GM11168 (cell line): ENCODE data around the gene LNX1.

Experiments
- in situ Hi-C: fragments of 300-500 bp; cut with MboI; formaldehyde crosslinking; loops from one replicate; pipeline ENCODE4 v1.12.0; 2022; ENCODE audit warnings: low sequenced_read_pairs; ENCODE audit not compliant: unreplicated experiment

LNX1 gene

GRCh38 chr4:53591372-53591892, at the start of gene LNX1:
Gene LNX1 (minus strand): TSS chr4:53591486. CDS start chr4:53574002, 17,484 bp downstream.
- in situ Hi-C loops = no loop called here

DNA sequence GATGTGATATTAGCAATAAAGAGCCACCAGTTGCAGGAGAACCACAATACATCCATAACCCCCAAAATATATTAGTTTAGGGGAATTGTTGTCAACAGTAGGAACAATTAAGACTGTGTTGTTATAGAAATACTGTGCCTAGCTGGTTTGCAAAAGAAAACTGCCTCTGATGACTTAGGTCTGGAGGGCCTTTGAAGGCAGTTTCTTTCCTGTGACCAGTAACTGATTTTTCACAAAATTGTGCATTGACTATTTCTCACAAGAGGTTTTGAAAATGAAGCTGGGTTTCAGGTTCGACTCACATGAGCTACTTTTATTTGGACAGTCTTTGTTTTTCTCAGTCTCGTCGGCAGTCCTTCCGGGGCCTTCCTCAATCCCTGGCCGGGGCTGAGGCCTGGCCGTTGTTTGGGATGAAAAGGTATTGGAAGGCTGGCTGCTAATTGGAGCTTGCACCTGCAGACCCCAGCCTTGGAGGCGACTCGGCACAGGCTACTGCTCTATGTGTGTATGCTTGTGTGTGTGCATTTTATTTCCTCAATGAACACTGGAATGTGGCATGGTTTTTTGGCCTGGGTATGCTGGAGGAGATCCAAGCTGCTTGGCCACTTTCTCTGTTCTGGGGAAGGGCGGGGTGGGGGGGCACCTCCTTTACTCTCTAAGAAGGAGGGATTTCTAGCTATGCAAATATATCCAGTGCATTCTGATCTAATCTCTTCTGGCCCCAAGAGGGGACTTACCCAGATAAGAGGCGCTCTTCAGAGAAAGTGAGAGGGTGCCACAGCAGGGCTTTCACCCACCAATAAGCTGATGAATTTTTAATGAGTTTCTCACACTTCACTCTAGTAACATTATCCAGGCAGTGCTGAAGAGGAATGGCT, 49.5 kb upstream of the LNX1 start:
- in situ Hi-C loops = no loop called here

- in situ Hi-C loops = no loop called here
Observed at GRCh38 chr4:53638919-53639318, 47.6 kb upstream of the LNX1 start.

- in situ Hi-C loops = no loop called here
Observed at GRCh38 chr4:53637348-53637747, 46.1 kb upstream of the LNX1 start.

GRCh38 chr4:53635697-53636483, 44.6 kb upstream of the LNX1 start:
- in situ Hi-C loops = no loop called here

- in situ Hi-C loops = no loop called here
Observed at GRCh38 chr4:53633608-53634007, 42.3 kb upstream of the LNX1 start.

DNA sequence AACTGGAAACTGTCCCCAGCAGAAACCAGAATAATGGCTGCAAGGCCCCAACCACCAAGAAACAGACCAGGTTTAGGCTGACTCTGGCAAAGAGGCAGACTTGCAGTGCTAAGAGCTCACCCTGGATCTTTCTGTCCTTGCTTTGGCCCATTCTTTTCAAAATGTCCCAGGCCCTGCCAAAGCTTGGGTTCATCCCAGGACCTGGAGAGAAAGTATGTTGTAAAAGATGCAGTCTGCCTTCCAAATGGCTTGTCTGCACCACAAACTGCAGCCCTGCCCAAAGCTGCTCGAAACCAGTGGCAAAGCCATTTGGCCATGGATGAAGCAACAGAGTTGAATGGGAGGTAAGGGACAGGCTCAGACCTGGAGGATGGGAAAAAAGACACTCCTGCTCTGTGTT, 38.0 kb upstream of the LNX1 start:
- in situ Hi-C loops = no loop called here

DNA sequence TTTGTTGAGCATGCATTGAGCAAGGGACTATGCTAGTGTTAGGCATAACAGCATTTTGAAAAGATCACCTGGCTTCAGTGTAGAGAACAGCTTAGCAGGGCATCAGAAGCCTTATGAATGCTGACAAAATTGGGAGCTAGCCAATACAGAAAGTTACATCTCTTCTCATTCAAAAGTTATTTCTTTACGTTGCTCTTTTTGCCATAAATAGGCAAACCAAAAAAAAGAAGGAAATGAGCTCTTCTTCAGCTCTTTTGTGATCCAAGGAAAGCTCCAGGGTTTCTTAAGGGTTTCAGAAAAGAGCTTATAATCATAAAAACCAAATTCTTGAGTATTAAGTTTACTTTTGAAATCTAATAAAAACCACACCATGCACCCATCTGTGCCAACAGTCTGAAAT, 35.2 kb upstream of the LNX1 start:
- in situ Hi-C loops = no loop called here

DNA sequence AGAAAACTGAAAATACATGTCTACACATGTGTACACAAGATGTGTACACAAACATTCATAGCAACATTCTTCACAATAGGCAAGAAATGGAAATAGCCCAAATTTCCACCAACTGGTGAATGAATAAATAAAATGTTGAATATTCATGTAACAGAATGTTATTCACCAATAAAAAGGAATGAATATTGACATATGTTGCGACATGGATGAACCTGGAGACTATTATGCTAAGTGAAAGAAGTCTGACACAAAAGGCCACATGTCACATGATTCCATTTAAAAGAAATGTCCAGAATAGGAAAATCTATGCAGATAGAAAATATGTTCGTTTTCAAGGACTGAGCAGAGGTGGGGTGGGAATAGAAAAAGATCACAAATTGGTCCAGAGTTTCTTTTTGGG, 34.6 kb upstream of the LNX1 start:
- in situ Hi-C loops = no loop called here

DNA sequence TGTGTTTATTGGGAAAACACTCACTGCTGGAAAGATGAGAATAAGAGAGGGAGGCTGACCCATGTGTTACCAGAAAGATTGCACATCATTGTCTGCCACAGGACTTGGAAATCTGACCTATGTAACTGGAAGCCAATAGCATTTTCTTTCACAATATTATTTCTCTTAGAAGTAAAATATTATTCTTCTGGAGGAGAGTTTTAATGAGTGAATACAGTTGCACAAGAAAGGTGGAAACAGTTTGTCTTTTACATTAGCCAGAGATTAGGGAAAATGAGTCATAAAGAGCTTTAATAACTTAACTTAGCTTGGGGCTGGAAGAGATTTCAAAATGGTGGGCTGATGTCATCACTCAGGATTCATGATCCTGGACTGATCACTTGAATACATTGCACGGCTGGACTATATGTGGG, 31.5 kb upstream of the LNX1 start:
- in situ Hi-C loops = no loop called here

GRCh38 chr4:53620956-53621355, 29.7 kb upstream of the LNX1 start:
- in situ Hi-C loops = no loop called here

DNA sequence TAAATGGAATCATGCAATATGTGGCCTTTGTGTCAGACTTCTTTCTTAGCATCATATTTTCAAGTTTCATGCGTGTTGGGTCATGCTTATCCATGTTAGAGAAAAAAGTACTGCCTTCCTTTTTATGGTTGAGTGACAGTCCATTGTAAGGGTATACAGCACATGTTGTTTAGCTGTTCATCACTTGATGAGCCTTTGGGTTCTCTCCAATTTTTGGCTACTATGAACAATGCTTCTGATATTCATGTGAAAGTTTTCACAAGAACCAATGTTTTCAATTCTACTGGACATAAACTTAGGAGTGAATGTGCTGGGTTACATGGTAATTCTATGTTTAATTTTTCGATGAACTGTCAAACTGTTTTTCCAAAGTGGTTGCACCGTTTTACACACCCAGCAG, 28.1 kb upstream of the LNX1 start:
- in situ Hi-C loops = no loop called here

- in situ Hi-C loops = no loop called here
Observed at GRCh38 chr4:53618321-53618720, 27.0 kb upstream of the LNX1 start.

DNA sequence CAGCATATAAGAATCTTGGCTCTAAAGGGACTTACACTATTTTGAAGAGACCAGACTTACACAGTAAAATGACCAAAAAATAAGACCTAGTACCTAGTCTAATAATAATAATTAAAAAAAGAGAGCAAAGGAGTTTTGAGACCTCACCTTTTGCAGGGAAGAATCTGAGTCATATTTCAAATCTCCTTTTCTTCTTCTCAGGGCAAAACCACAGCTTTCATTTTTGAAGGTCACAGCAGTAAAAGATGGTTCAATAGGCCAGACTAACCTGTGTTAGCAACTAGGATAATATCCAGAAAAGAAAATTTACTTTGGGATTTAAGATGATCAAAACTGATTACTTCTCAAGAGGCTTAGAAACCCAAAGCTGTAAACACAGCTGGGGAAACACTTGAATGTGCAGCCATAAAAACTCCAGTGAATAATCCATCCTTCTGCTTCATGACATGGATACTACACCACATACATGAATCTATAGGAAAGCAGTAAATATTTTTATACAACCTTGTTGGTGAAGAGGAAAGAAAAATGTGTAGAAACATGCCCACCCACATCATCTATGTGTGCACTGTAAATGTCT, 25.9 kb upstream of the LNX1 start:
- in situ Hi-C loops = no loop called here

DNA sequence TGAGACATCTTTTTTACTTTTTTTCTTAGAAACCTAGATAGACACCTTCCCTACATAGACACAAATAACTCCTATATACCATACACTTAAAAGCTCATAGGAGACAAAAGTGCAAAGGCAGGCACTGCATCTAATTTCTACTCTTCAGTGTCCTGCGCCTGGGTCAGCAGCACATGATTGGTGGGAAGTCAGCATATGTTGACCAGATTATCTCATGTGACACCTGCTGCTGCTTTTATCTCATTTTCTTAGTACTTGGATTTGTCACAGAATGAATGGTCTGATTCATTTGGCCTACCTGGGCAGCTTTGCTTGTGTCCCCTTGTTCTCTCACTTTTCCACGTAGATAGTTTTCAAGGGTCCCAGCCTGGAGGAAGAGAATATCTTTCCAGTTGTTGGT, 24.9 kb upstream of the LNX1 start:
- in situ Hi-C loops = no loop called here

GRCh38 chr4:53614591-53614990, 23.3 kb upstream of the LNX1 start:
- in situ Hi-C loops = no loop called here

DNA sequence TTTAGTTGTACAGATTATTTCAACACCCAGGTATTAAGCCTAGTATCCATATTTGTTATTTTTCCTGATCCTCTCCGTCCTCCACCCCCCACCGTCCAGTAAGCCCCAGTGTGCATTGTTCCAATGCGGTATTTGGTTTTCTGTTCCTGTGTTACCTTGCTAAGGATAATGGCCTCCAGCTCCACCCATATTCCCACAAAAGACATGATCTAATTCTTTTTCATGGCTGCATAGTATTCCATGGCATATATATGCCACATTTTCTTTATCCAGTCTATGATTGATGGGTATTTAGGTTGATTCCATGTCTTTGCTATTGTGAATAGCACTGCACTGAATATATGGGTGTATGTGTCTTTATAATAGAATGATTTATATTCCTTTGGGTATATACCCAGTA, 22.1 kb upstream of the LNX1 start:
- in situ Hi-C loops = no loop called here

GRCh38 chr4:53608649-53609048, 17.4 kb upstream of the LNX1 start:
- in situ Hi-C loops = no loop called here

- in situ Hi-C loops = no loop called here
Observed at GRCh38 chr4:53608242-53608641, 17.0 kb upstream of the LNX1 start.

- in situ Hi-C loops = no loop called here
Observed at GRCh38 chr4:53605783-53606182, 14.5 kb upstream of the LNX1 start.

DNA sequence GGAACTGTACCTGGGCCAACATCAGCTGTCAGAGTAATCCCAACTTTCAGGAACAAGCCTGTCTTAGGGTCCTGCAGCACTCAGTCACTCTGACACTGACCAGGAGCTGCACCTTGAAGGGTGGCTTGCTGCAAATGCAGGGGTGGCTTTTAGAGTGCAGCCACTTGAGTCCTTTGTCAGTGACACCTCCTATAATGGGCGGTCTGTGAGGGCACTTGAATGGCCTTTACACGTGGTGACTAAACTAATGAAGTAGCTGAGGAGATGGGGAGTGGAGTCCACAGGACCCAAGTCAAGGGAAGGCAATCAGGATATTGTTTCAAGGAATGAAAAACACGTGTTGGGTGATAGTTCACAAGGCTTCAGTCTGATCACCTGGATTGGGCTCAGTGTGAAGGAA, 11.1 kb upstream of the LNX1 start:
- in situ Hi-C loops = no loop called here
